HG03175 (cell line): ENCODE results near the gene RASL10A.

Experiments used
- ATAC-seq: cut with Tn5 transposase; IDR thresholded peaks from one replicate; pipeline ENCODE4 v1.9.1; 2021; ENCODE audit warnings: mild to moderate bottlenecking, moderate library complexity; ENCODE audit not compliant: unreplicated experiment

Gene RASL10A

DNA sequence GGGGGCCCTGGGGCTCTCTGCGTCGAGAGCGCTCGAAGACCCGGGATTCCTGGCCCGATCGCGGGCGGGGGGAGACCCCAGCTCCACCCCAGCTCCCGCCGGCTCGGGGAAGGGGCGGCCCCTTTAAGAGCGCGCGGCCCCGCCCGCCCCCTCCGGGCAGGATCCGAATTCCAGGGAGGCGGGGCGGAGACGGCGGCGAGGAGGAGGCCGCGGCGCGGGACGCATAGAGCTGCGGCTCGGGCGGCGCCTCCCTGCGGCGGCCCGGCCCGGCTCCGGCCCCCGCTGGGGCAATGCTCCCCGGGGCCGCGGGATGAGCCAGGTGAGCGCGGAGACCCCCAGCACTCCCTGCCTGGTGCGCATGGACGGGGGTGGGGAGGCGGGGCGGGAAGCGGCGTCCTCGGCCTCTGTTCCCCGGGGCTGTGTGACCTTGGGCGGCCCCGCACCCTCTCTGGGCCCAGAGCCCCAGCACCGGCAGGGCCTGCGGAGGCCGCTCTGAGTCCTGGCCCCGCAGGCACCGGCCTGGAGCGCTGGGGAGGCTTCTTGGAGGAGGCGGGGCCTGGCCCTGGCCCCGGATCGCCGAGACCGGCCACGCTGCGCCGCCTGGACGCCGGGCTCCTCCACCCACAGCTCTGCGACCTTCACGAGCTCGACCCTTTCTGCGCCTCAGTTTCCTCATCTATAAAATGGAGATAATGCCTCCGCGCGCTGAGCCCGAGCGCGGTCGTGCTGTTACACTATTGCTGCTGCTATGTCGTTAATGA lies 8.5 kb downstream of the RASL10A start:
- no peak for ATAC-seq

DNA sequence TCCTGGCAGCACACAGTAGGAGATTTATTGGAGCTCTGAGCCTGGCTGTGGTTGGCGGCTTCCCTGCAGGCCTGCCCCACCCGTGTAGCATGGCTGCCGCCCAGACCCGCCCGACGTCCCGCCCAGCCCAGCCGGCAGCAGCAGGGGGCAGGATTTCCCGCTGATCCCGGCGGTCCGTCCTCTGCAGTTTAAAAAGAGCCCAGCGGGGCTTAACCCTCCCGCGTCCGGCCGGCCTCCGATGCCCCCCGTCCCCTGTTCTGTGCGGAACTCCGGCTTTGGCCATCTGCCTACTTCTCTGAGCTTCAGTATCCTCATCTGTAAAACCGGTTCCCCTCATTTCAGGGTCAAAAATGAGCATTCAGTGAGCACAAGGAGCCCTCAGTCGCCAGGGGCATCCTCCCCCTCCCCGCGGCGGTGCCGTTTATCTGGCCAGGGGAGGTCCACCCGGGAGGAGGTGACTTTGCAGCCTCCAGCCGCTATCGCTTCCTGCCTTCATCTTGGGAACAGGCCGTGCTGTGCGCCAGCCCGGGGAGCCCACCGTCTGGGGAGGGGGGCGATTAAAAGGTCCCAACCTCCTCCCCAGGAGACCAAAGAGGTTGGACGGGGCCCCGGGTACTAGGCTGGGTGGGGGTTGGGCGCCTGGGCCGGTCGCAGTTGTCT lies 9.2 kb downstream of the RASL10A start, which contains the start of gene GAS2L1:
TSS of gene GAS2L1 (plus strand) at position 476 of the 660 bp plus-strand sequence. CDS start 1,456 bp downstream, outside the sequence.
- no peak for ATAC-seq

DNA sequence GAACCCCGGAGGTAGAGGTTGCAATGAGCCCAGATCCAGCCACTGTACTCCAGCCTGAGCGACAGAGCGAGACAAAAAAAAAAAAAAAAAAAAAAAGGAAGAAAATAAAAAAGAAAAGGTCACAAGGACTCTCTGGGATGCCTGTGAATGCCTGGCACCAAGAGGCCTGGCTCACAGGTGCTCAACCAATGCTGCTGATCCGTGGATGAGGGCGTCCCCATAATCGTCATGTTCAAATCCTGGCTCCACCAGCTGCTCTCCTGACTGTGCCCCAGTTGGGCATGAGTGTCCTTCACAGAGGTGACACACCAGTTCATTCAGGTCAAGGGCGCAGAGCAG lies 9.7 kb downstream of the RASL10A start:
- ATAC-seq = no peak

DNA sequence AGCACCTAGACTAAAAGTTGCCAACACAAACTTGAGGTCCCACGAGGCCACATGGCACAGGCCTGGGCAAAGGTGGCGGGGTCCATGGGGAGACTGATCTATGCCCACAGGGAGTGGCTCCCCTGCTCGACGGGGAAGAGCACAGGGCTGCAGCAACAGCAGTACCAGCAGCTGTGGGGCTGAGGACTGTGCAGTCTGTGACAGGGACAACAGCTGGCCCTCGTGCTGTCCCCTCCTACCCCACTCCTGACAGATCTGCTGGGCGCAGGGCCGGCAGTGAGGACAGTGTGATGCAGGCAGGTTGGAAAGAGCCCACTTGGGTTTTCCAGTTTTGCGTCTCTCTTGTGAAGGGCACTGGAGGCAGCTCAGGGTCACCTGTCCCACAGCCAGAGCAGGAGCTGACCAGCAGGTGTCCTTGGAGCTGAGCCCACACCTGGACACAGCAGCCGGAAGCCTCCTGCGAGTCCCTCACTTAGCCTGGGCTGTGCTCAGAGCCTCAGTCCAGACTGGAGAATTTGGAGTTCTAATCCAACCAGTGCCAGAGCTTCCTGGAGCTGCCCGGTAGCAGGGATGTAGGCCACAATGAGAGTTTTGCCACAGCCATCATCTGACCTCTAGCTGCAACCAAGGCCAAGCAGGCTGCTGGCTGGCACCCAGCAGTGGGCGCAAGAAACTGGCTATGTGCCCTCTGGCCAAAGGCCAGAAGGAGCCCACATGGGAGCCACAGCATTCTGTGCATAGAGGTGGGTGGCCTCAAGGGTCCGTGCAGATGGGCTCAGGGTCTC lies 12.6 kb downstream of the RASL10A start:
- no peak for ATAC-seq

DNA sequence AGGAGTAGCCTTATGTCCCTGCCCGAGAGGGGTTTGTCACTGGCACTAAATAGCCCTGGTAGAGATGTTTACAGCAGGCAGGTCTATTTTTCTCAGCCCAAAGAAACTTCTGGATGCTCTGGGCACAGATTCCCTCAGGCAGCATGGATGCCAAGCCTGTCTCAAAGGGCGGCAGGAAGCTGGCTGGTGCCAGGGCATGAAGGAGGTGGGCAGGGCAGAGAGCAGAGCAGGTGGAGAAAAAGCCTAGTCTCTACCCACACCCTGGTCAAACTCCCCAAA lies 13.2 kb downstream of the RASL10A start:
- no peak for ATAC-seq

DNA sequence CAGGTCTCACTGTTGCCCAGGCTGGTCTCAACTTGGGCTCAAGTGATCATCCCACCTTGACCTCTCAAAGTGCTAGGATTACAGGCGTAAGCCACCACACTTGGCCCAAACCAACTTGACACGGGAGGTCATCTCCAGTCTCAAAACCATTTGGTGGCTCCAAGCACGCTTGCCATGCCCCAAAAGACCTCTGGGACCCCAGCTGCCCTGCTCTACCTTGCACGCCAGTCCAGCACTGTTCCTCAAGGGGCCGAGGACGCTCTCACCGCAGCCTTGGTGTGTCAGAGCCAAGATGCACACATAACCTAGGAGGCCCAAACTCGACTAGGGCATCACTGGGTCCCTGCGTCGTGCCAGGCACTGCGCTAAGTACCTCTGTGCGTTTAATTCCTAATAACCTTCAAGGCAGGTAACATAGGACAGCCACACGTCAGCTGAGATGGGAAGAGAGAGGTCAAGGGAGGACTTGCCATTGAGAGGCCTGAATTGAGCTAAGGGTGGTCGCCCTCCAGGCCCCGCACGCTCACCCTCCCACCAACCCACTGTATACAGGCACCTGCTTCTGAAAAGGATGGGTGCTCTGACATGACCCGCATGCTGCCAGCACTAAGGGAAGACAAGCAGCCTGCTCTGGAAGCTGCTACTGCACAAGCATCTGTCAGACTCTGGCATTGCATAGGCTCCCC lies 13.6 kb downstream of the RASL10A start:
- ATAC-seq = no peak

DNA sequence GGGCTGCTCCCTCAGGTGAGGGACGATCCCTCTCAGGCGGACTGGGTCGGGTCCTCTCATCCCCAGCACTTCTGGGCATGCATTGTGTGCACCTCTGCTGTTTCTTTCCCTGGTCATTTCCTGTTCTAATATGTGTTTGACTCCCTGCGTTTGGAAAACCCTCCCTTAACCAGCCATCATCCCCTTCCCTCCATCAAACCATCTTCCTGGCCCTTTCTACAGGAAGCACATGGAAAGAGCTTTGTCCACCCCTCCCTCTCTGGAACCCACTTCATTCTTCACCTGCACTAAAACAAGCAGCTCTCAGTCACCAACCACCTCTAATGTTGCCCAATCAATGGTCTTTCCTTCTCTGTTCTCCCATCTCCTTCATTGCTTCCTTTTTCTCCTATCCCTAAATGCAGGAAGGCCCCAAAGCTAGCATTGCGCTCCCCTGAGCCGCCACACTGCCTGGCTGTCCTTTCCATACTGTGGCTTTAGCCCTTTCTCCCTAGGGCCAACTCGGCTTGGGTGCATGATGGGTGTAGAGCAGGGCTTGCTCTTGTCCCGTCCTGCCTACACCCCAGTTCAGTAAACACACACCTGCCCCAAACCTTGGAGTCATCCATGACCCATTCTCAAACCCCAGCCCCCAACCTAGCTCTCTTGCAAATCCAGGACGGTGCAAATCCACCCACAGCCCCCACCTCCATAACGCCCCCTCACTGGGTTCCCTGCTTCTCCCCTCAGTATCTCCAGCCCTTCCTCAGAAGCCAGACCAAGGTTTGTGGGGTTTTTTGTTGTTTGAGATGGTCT lies 14.5 kb downstream of the RASL10A start:
- no peak for ATAC-seq

DNA sequence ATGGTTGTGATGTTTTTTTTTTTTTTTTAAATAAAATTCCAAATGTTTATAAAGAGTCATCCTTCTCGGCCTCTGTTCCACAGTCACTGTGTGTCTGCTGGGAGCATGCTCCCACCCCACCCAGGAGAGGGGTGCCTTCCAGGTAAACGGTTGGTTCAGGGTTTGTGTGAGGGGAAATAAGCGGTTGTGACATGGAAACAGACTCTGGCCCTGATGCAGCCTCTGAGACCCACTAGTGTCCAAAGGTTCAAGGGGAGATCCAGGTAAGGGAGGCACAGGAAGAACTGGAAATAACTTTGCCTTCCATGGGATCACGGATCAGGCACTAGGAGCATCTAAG lies 15.1 kb downstream of the RASL10A start:
- ATAC-seq = no peak

DNA sequence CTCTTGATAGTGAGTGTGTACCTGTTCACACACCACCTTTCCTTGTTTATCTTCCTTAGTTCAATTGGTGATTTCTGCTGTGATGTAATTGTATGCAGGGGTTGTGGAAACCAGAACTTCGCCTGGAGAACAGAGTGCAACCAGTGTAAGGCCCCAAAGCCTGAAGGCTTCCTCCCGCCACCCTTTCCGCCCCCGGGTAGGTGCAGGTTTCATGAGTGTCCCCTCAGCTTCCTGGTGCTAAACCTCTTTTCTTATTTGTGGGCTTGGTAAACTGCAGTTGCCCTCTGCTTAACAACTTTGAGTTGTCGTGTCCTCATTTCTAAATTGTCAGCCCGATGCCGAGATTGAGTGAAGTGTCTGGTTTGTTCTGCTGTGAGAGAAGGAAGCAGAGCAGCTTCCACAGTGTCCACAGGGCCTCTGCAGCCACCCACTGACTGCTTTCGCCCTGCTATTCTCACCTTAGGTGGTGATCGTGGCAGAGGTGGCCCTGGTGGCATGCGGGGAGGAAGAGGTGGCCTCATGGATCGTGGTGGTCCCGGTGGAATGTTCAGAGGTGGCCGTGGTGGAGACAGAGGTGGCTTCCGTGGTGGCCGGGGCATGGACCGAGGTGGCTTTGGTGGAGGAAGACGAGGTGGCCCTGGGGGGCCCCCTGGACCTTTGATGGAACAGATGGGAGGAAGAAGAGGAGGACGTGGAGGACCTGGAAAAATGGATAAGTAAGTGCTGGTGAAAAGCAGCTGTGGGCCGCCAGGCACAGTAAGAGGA lies 16.2 kb downstream of the RASL10A start:
- ATAC-seq = no peak

DNA sequence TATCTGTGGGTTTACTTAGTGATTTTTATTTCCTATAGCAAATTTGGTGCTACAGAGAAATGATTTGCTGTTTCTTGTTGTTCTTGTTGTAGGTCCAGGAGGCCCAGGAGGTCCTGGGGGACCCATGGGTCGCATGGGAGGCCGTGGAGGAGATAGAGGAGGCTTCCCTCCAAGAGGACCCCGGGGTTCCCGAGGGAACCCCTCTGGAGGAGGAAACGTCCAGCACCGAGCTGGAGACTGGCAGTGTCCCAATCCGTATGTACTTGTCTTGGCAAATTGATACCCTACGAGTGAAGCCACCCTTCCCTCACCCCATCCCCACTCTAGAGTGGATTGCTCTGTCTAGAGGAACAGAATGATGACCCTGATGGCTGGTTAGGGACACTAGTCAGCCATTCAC lies 16.9 kb downstream of the RASL10A start:
- ATAC-seq = no peak

DNA sequence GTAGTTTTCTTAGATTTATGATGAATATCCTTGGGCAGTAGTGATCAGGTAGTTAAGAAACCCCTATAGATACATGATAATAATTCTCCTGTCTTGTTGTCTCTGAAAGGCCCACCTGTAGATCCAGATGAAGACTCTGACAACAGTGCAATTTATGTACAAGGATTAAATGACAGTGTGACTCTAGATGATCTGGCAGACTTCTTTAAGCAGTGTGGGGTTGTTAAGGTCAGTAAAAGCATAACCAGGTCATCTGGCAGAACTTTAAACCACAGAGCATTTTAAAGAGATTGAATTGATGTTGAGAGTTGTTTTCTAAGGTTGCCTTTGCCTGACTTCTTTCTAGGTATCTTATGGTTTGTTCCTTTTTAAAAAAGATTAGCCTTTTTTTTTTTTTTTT lies 23.1 kb downstream of the RASL10A start:
- ATAC-seq = no peak

DNA sequence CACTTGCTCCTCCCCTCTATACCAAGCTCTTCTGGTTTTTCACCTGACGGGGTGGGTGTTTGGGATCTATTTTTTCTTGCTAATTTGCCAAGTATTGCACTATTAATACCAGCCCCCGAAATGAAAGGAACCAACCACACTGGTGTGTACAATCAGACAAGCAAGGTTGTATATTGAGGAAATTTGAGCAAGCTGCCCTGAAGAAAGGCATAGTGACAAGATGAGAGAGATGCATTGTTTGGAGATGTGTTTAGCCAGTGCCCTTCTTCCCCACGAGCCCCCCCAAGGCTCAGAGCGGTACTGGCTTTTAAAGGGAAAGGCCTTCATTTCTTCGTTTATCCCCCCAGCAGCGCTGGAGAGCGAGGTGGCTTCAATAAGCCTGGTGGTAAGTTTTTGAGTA lies 24.3 kb downstream of the RASL10A start:
- ATAC-seq = no peak

DNA sequence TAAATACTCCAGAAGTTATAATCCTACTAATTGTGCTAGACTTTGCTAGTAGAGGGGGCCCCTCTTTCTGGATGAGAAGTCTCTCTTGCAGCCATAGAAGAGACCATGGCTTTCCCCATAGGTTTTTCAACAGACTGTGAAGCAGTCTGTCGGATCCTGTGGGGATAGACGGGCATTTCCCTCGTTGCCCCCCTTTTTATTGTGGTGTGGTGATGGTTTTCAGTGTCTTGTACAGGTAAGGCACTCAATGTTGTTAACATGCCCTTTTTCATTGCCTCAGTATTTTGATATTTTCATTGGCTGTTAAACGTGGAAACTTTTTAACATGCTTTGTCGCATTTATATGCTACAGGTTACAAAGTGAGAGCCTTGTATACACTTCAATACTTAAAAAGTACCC lies 25.4 kb downstream of the RASL10A start:
- no peak for ATAC-seq

DNA sequence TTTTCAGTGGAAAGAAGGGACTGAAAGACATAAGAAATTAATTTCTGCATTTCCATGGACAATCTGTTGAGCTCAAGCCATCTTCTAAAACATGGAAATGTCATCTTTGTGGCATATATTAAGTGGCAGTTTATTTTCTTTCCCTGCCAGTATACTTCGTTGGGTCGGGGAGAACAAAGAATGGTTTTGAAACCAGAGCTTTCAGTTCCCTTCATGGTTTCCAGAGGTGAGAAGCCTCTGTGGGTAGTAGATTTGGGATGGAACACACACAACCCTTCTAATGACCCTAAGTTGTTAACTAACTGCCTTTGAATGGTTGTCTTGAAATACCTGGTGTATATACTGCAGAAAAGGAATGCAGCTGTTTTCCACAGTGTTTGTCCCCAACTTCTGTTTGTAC lies 26.7 kb downstream of the RASL10A start:
- no peak for ATAC-seq

DNA sequence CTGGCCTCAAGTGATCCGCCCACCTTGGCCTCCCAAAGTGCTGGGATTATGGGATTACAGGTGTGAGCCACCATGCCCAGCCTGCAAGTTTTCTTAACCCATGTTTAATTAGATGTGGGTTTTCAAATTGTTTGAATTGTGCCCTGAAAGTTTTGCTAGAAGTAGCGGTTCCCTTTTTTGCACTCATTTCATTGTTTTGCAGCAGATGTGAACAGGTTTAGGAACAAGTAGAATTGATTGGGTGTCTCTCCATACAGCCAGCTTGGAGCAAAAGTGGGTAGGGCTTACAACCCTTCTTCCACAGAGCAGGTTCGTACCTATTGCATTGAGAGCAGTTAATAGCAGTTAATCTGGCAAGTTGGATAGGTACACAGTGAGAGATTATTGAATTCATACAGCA lies 31.3 kb downstream of the RASL10A start:
- ATAC-seq = no peak

DNA sequence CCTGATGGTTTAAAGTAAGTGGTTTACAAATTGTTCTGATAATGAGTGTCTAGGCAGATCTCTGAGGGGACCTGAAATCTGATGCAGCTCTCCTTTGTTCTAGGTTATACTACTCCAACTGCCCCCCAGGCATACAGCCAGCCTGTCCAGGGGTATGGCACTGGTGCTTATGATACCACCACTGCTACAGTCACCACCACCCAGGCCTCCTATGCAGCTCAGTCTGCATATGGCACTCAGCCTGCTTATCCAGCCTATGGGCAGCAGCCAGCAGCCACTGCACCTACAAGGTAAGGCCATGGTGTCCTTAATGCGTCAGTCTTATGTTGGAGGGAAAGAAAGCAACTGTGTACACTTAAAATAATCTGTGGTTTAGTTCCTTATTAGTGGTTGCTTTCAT lies 37.6 kb downstream of the RASL10A start:
- no peak for ATAC-seq

DNA sequence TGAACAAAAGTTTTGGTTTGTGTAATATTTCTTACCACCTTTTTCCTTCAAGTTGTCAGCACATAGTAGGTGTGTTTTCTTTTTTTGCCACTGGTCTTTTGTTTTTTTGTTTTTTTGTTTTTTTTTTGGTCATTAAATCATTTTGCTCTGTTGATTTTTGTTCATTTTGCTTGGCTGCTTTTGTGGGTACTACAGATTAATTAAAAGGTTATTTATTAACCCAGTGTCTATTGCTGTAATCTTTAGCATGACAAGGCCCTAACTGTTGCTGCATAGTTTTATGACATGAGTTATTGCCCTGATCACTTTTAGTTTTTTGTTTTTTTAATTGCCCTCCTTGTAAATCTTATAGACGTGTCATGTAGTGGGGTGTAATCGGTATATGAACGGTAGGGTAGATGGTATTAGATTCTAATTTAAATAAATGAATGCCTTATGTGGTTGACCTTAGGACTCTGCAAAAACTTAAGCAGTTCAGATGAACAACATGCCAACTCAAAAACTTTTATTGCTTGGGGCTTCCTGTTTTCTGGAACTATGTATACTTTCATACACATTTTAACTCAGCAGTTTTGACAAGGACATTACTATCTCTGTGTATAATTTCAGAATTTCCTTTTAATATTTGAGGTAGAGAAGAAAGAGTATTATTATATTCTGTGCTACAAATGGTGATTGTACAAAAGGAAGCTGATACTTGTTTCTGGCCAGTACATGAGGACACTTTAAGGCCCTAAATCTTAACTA lies 39.5 kb downstream of the RASL10A start:
- ATAC-seq = no peak

DNA sequence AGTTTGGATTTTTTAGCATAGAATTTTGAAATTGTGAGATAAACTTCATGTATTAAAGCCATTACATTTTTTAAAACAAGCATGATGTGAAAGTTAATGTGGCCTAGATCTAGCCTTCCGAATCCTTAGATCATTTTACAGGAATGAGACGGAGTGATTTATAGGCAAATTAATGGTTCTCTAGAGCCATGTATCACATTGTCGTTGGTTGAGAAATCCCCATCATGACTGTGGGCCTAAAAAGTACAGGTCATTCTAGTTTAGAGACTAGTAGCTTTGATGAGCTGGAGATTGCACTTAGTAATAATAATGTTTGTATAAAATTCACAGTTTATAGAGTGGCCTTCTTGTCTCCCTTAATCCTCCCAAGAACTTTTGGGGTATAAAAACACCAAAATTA lies 40.3 kb downstream of the RASL10A start:
- ATAC-seq = no peak

DNA sequence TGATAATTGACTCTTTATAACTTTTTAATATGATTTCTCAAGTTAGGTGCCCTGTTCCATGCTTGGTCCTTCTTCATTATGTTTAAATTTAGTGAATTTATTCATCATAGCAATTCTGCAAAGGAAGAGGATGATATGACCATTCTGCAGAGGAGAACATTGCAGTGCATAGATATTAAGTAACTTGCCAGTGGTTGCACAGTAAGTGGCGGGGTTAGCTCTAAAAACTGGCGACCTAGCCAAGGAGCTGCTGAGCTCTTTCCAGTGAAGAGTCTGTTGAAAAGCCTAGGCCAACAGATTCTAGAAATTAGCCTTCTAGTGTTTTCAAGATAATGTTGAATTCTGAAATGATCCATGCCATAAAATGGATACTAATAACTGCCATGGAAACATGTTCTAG lies 42.9 kb downstream of the RASL10A start:
- no peak for ATAC-seq
